Osteocyte (in vitro differentiated cells): ENCODE measurements around the gene SORT1. TPM values are rescaled to one million over a fixed set of nuclear protein-coding genes. Genes with fewer than 3 reads are reported as not detected.

Experiments used
- DNase-seq: peaks from one replicate; pipeline ENCODE4 v3.0.0; 2021; ENCODE audit warnings: mixed read lengths; ENCODE audit not compliant: unreplicated experiment; ENCODE audit errors: extremely low spot score
- H3K27ac Mint-ChIP-seq: one replicate; pipeline ENCODE4 v1.8.0; 2021; ENCODE audit warnings: mild to moderate bottlenecking, mixed read lengths; ENCODE audit not compliant: unreplicated experiment
- H3K27me3 Mint-ChIP-seq: one replicate; pipeline ENCODE4 v1.8.0; 2021; ENCODE audit warnings: mixed read lengths; ENCODE audit not compliant: unreplicated experiment
- H3K36me3 Mint-ChIP-seq: one replicate; pipeline ENCODE4 v1.8.0; 2021; ENCODE audit warnings: mixed read lengths; ENCODE audit not compliant: unreplicated experiment
- H3K4me1 Mint-ChIP-seq: one replicate; pipeline ENCODE4 v1.8.0; 2021; ENCODE audit warnings: mixed read lengths; ENCODE audit not compliant: unreplicated experiment
- H3K4me3 Mint-ChIP-seq: one replicate; pipeline ENCODE4 v1.8.0; 2021; ENCODE audit warnings: mild to moderate bottlenecking, moderate library complexity, mixed read lengths; ENCODE audit not compliant: unreplicated experiment
- H3K9me3 Mint-ChIP-seq: one replicate; pipeline ENCODE4 v1.8.0; 2021; ENCODE audit warnings: mixed read lengths; ENCODE audit not compliant: unreplicated experiment
- total RNA-seq: library from RNA; stranded (reverse); gene quantifications from 2 replicates; pipeline ENCODE4 v1.2.1, GENCODE V29; 2021
- TF ChIP-seq, protein P1 (sequence below): fragments of 200-600 bp; sonication (generic); IDR thresholded peaks from 2 replicates; pipeline ENCODE4 v1.5.0; 2021; ENCODE audit warnings: antibody characterized with exemption, mild to moderate bottlenecking, moderate library complexity

The SORT1 gene
- total RNA-seq, 1 donor from 2014 or later = 71.4 TPM

DNA sequence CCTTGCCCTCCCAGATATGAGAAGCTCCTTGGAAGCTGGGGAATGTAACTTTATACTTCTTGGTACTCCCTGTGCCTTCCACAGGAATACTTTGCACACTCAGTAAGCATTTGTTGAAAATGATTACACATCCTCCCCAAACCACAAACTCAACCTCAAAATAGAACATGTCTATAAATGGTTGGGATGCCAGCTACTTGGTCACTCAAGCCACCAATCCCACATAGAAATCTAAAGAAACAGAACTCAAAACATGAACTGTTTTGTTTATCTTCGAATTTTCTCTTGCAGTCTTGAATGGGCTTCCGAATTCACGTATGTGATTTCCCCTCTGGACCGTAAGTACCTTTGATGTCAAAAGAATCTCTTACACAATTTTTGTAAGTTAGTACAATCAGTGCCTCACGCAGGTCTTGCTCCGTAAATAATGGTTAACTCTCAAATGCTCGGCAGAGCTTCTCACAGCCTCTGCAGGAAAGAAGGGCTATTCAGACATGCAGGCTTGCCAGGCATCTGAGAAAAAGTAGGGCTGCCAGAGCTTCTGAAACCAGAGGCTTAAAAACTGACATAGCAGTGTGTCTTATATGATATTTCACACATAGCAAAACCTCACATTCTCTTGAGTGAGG is 26.9 kb downstream of the SORT1 start:
- no peak for DNase-seq
- H3K27ac Mint-ChIP-seq = peak overlapping the region; percentile 93
- H3K36me3 Mint-ChIP-seq = peaks cover 13% of the 10 kb centered on the region
- no peaks in the 10 kb centered on the region for H3K9me3 Mint-ChIP-seq
- peaks cover 54% of the 10 kb centered on the region for H3K4me1 Mint-ChIP-seq
- peak overlapping the region; percentile 69 for H3K4me3 Mint-ChIP-seq
- TF ChIP-seq, protein P1, sequence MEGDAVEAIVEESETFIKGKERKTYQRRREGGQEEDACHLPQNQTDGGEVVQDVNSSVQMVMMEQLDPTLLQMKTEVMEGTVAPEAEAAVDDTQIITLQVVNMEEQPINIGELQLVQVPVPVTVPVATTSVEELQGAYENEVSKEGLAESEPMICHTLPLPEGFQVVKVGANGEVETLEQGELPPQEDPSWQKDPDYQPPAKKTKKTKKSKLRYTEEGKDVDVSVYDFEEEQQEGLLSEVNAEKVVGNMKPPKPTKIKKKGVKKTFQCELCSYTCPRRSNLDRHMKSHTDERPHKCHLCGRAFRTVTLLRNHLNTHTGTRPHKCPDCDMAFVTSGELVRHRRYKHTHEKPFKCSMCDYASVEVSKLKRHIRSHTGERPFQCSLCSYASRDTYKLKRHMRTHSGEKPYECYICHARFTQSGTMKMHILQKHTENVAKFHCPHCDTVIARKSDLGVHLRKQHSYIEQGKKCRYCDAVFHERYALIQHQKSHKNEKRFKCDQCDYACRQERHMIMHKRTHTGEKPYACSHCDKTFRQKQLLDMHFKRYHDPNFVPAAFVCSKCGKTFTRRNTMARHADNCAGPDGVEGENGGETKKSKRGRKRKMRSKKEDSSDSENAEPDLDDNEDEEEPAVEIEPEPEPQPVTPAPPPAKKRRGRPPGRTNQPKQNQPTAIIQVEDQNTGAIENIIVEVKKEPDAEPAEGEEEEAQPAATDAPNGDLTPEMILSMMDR = no peak
- H3K27me3 Mint-ChIP-seq = no peaks in the 10 kb centered on the region

DNA sequence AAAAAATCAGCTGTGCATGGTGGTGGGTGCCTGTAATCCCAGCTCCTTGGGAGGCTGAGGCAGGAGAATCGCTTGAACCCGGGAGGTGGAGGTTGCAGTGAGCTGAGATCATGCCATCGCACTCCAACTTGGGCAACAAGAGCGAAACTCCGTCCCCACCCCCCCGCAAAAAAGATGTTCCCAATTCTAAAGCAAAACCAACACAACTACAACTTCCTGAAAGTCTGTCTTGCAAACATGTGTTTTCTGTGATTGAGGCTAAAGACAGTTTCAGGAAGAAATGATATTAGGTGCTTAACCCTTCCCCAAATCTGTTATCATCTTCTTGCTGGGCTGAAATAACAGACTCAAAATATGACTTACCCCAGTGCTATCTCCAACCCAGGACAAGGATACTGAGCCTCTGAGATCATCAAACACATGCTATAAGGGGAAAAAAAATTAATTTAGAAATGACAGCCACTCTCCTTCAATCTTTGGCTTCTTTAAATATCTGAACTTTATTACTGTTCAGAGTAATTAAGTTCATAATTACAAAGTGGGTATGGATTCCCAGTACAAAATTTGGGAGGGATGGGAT is 28.5 kb downstream of the SORT1 start:
- no peaks in the 10 kb centered on the region for H3K9me3 Mint-ChIP-seq
- H3K4me3 Mint-ChIP-seq = no peak overlapping the region
- peaks cover 22% of the 10 kb centered on the region for H3K36me3 Mint-ChIP-seq
- H3K27ac Mint-ChIP-seq = peak overlapping the region; percentile 87
- H3K27me3 Mint-ChIP-seq = no peaks in the 10 kb centered on the region
- TF ChIP-seq, protein P1 = no peak
- no peak for DNase-seq
- H3K4me1 Mint-ChIP-seq = peaks cover 48% of the 10 kb centered on the region

DNA sequence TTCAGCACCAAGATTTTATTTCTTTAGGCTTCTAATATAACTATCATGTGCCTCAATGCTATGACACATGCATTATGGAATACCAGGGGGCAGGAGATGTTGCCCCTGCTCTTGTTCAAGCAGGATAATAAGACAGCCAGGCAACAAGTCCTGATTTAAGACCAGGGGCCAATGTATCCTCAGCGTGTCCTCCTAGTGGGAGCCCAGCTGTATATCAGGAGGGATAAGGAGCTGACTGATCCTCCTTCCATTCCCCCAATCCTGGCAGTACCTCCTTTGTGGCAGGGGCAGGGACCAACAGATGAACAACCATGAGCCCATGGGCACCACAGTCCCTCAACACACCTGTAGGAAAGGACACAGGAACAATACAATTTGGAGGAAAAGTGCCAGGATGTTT is 29.3 kb downstream of the SORT1 start:
- Mint-ChIP-seq H3K36me3 (peaks cover 22% of the 10 kb centered on the region), H3K4me3 (no peak overlapping the region), H3K27me3 (no peaks in the 10 kb centered on the region), H3K9me3 (no peaks in the 10 kb centered on the region), H3K27ac (peak overlapping the region; percentile 57), H3K4me1 (peaks cover 48% of the 10 kb centered on the region)
- TF ChIP-seq, protein P1 = no peak
- DNase-seq = no peak

DNA sequence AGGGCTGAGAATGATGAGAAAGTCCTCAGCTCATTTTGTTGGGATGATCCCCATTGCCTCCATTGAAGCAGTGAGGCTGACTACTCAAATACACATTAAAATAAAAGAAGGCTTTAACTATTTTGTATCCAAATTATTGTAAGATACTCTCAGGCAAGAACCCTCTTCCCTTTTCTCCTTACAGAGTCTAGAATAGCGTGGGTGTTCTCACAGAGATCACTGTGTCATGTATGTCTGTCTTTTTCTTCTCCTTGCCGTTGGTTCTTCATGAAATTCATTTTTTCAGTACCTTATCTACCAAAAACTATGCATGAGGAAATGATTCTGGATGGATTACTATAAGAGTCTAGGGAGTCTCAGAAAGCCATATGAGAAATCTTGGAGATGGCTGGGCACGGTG is 30.1 kb downstream of the SORT1 start:
- Mint-ChIP-seq H3K27ac (no peak overlapping the region), H3K27me3 (no peaks in the 10 kb centered on the region), H3K4me3 (no peak overlapping the region), H3K36me3 (peaks cover 22% of the 10 kb centered on the region), H3K4me1 (peaks cover 40% of the 10 kb centered on the region), H3K9me3 (no peaks in the 10 kb centered on the region)
- DNase-seq = no peak
- TF ChIP-seq, protein P1 = no peak

DNA sequence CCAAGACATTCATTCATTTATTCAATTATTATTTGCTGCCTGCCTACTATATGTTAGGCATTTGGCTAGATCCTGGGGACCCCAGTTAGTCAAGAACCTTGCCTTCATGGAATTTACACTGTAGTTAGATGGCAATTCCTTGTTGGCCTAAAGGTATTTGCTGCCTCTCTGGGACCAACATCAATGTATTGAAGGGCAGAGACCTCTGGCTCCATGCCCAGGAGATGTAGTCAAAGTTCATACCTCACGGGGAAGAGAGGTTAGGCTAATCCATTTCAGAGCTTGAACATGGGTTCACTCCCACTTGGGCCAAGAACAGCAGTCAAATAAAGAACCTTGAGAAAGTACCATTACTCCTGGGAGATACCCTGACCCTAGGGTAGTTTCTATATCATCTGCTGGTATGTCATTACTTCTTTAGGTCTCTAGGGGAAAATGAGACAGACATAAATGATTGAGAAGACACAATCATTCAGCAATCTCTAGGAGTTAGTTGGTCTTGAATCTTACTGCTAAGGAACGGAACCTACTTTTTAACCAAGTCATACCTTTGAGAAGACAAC is 32.0 kb downstream of the SORT1 start:
- H3K27me3 Mint-ChIP-seq = no peaks in the 10 kb centered on the region
- no peak for DNase-seq
- no peak overlapping the region for H3K4me3 Mint-ChIP-seq
- H3K27ac Mint-ChIP-seq = peak overlapping the region; percentile 57
- peaks cover 22% of the 10 kb centered on the region for H3K36me3 Mint-ChIP-seq
- H3K4me1 Mint-ChIP-seq = peaks cover 29% of the 10 kb centered on the region
- TF ChIP-seq, protein P1 = no peak
- H3K9me3 Mint-ChIP-seq = no peaks in the 10 kb centered on the region
